Smooth muscle cell (in vitro differentiated cells): Measurements from ENCODE around the gene ADAMTS17. TPM values are rescaled to one million over a fixed set of nuclear protein-coding genes. Genes with fewer than 3 reads are reported as not detected.

Experiments
- DNase-seq: peaks from one replicate; lab custom pipeline; 2025; ENCODE audit not compliant: unreplicated experiment; lab: John Stamatoyannopoulos, UW
- H2AFZ ChIP-seq: fragments of 200-600 bp; sonication (generic); 2 replicates; pipeline ENCODE4 v1.6.0; 2016; ENCODE audit warnings: antibody characterized with exemption, low read depth, mild to moderate bottlenecking
- H3F3A ChIP-seq: fragments of 200-600 bp; sonication (generic); 2 replicates; pipeline ENCODE4 v1.6.0; 2017; ENCODE audit warnings: antibody characterized with exemption, low read depth
- H3K27ac ChIP-seq: fragments of 200-600 bp; sonication (generic); 2 replicates; pipeline ENCODE4 v1.5.1; 2016; ENCODE audit warnings: low read depth, mild to moderate bottlenecking
- H3K27me3 ChIP-seq: fragments of 200-600 bp; sonication (generic); 2 replicates; pipeline ENCODE4 v1.6.1; 2016; ENCODE audit warnings: low read depth, mild to moderate bottlenecking
- H3K36me3 ChIP-seq: fragments of 200-600 bp; sonication (generic); 2 replicates; pipeline ENCODE4 v1.5.1; 2016; ENCODE audit warnings: low read depth
- H3K4me1 ChIP-seq: fragments of 200-600 bp; sonication (generic); 2 replicates; pipeline ENCODE4 v1.5.1; 2016; ENCODE audit warnings: low read depth
- H3K4me2 ChIP-seq: fragments of 200-600 bp; sonication (generic); 2 replicates; pipeline ENCODE4 v1.6.0; 2016; ENCODE audit warnings: mild to moderate bottlenecking
- H3K4me3 ChIP-seq: fragments of 200-600 bp; sonication (generic); 2 replicates; pipeline ENCODE4 v1.5.1; 2016; ENCODE audit warnings: mild to moderate bottlenecking
- H3K79me2 ChIP-seq: fragments of 200-600 bp; sonication (generic); 2 replicates; pipeline ENCODE4 v1.6.0; 2016; ENCODE audit warnings: low read depth, mild to moderate bottlenecking
- H3K9ac ChIP-seq: fragments of 200-600 bp; sonication (generic); 2 replicates; pipeline ENCODE4 v1.6.0; 2016; ENCODE audit warnings: low read depth
- H3K9me3 ChIP-seq: fragments of 200-600 bp; sonication (generic); replicated peaks from 2 replicates; pipeline ENCODE4 v1.5.1; 2016; ENCODE audit warnings: low read depth
- H4K20me1 ChIP-seq: fragments of 200-600 bp; sonication (generic); 2 replicates; pipeline ENCODE4 v1.6.0; 2016; ENCODE audit warnings: low read depth
- CTCF ChIP-seq: fragments of 200-600 bp; sonication (generic); IDR thresholded peaks from 2 replicates; pipeline ENCODE4 v1.5.1; 2017; ENCODE audit warnings: borderline replicate concordance, mild to moderate bottlenecking, antibody characterized with exemption; ENCODE audit not compliant: insufficient read depth, poor library complexity, severe bottlenecking
- WGBS: methylation state at CpG from one replicate; pipeline ENCODE4 v1.1.7; 2016; ENCODE audit warnings: low lambda C conversion rate; 5-methylcytosine and 5-hydroxymethylcytosine counted together
- polyA plus RNA-seq: library from polyadenylated mRNA; unstranded; fragments of >200 nt; fragmentation: Nextera tagmentation; extraction: Ambion mirVana; gene quantifications from 2 replicates; pipeline ENCODE4 v1.2.1, GENCODE V29; 2016
- total RNA-seq: library from RNA; depleted of rRNA; stranded (reverse); fragments of >200 nt; gene quantifications from 2 replicates; pipeline ENCODE4 v1.2.3, GENCODE V29; 2014

Gene ADAMTS17
- total and polyA plus RNA-seq, 2 experiments from 2014 or later, result 0.63 to 3.1 TPM

- Histone ChIP-seq H3K27ac (no peak overlapping the region), H4K20me1 (no peaks in the 10 kb centered on the region), H3K27me3 (no peaks in the 10 kb centered on the region), H3K4me1 (peaks cover 14% of the 10 kb centered on the region), H3K4me2 (no peak overlapping the region), H3K79me2 (no peaks in the 10 kb centered on the region), H3F3A (peaks cover 4% of the 10 kb centered on the region), H2AFZ (no peak overlapping the region), H3K4me3 (no peak overlapping the region), H3K36me3 (no peaks in the 10 kb centered on the region), H3K9ac (no peak overlapping the region), H3K9me3 (no peaks in the 10 kb centered on the region)
- no peak for TF ChIP-seq CTCF
- DNase-seq, result no peak
- WGBS, result 97% methylated on average over 8 of the region's 8 CpGs
Measured at GRCh38 chr15:99993262-99993661, 348.5 kb downstream of the ADAMTS17 start.

- Histone ChIP-seq H3K4me1 (peaks cover 14% of the 10 kb centered on the region), H3K27ac (no peak overlapping the region), H3K4me3 (no peak overlapping the region), H4K20me1 (no peaks in the 10 kb centered on the region), H3K27me3 (no peaks in the 10 kb centered on the region), H3K9me3 (no peaks in the 10 kb centered on the region), H3K36me3 (no peaks in the 10 kb centered on the region), H3F3A (peaks cover 4% of the 10 kb centered on the region), H3K9ac (no peak overlapping the region), H3K4me2 (no peak overlapping the region), H2AFZ (no peak overlapping the region), H3K79me2 (no peaks in the 10 kb centered on the region)
- DNase-seq, result no peak
- TF ChIP-seq CTCF, result no peak
- 92% methylated on average over 29 of the region's 29 CpGs for WGBS
Measured at GRCh38 chr15:99992611-99993231, 349.1 kb downstream of the ADAMTS17 start.

GRCh38 chr15:99989095-99989494 is 352.7 kb downstream of the ADAMTS17 start:
- no peaks in the 10 kb centered on the region for H3K79me2 ChIP-seq
- H3K9me3 ChIP-seq, result no peaks in the 10 kb centered on the region
- peaks cover 5% of the 10 kb centered on the region for H3F3A ChIP-seq
- no peak overlapping the region for H2AFZ ChIP-seq
- WGBS, result 95% methylated on average over 9 of the region's 9 CpGs
- no peaks in the 10 kb centered on the region for H3K4me1 ChIP-seq
- TF ChIP-seq CTCF, result no peak
- no peak for DNase-seq
- no peak overlapping the region for H3K4me3 ChIP-seq
- no peaks in the 10 kb centered on the region for H3K27me3 ChIP-seq
- H4K20me1 ChIP-seq, result no peaks in the 10 kb centered on the region
- H3K27ac ChIP-seq, result no peak overlapping the region
- no peak overlapping the region for H3K4me2 ChIP-seq
- no peaks in the 10 kb centered on the region for H3K36me3 ChIP-seq
- no peak overlapping the region for H3K9ac ChIP-seq

- no peak overlapping the region for H3K27ac ChIP-seq
- H3K9me3 ChIP-seq, result no peaks in the 10 kb centered on the region
- no peak overlapping the region for H3K4me2 ChIP-seq
- H3K79me2 ChIP-seq, result no peaks in the 10 kb centered on the region
- H3K9ac ChIP-seq, result no peak overlapping the region
- H3K4me1 ChIP-seq, result peaks cover 13% of the 10 kb centered on the region
- no peaks in the 10 kb centered on the region for H3K36me3 ChIP-seq
- no peak overlapping the region for H2AFZ ChIP-seq
- no peak overlapping the region for H3K4me3 ChIP-seq
- DNase-seq, result no peak
- H4K20me1 ChIP-seq, result no peaks in the 10 kb centered on the region
- WGBS, result 84% methylated on average over 3 of the region's 3 CpGs
- no peak for TF ChIP-seq CTCF
- peaks cover 5% of the 10 kb centered on the region for H3F3A ChIP-seq
- H3K27me3 ChIP-seq, result no peaks in the 10 kb centered on the region
Measured at GRCh38 chr15:99987701-99988100, 354.1 kb downstream of the ADAMTS17 start.
